Measurements from ENCODE around the gene IL23R.

The IL23R gene

GRCh38 chr1:67308136-67308535, 141.9 kb downstream of the IL23R start:
- DNase-seq = no peak

All from stimulated activated CD4-positive, alpha-beta T cell treated with anti-CD3 and anti-CD28 coated beads, Interleukin-4, amount 100 ng/mL, for 1 hour (primary cell).